Mammary epithelial cell (primary cell): ENCODE results near the gene CEP85L.

Experiments
- EZH2 ChIP-seq: IDR thresholded peaks from 2 replicates; pipeline ENCODE4 v1.6.1; 2012; ENCODE audit warnings: low read length, inconsistent platforms, borderline replicate concordance
- TF ChIP-seq, protein P1 (sequence below), 2 donors: IDR thresholded peaks in 1 of 2; conservative IDR thresholded peaks in 1 of 2; 2 replicates each; pipeline ENCODE4 v1.5.1; 2011 to 2012; ENCODE audit warnings: inconsistent platforms in 2 of 2, low read length in 2 of 2, mild to moderate bottlenecking in 2 of 2, control low read depth in 1 of 2, low read depth in 1 of 2; ENCODE audit not compliant: insufficient read depth in 1 of 2; ENCODE audit errors: extremely low read depth in 1 of 2

DNA sequence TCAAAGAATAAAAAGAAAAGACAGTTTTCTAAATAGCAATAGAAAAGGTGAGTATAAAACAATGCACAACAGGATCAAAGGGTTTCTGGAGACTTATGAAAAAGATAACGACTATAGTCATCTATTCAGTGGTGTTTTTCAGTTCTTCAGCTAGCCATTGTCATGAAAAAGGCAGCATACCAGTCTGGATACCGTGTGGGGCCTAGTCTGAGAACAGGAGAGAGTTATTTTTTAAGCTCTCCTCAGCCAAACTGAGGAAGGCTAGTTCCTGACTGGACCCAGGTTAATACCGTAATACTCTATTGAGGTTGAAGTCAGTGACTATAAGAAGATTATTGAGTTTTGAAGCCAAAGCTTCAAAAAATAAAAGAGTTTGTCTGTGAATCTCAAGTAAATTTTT lies 53.8 kb downstream of the CEP85L start:
- TF ChIP-seq, protein P1, sequence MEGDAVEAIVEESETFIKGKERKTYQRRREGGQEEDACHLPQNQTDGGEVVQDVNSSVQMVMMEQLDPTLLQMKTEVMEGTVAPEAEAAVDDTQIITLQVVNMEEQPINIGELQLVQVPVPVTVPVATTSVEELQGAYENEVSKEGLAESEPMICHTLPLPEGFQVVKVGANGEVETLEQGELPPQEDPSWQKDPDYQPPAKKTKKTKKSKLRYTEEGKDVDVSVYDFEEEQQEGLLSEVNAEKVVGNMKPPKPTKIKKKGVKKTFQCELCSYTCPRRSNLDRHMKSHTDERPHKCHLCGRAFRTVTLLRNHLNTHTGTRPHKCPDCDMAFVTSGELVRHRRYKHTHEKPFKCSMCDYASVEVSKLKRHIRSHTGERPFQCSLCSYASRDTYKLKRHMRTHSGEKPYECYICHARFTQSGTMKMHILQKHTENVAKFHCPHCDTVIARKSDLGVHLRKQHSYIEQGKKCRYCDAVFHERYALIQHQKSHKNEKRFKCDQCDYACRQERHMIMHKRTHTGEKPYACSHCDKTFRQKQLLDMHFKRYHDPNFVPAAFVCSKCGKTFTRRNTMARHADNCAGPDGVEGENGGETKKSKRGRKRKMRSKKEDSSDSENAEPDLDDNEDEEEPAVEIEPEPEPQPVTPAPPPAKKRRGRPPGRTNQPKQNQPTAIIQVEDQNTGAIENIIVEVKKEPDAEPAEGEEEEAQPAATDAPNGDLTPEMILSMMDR (conservative IDR thresholded peaks at IDR 0.05 in 1 of 2, IDR thresholded peaks at IDR 0.05 in 1 of 2; ENCODE audit: extremely low read depth in 1 of 2, insufficient read depth in 1 of 2, low read depth in 1 of 2, low read length in 2 of 2), result no peak
- TF ChIP-seq EZH2, result no peak
